ENCODE results near the gene DEGS2. TPM values are rescaled to one million over a fixed set of nuclear protein-coding genes. Genes with fewer than 3 reads are reported as not detected.

Gene DEGS2
- total RNA-seq, 1 experiment from 2014 or later, result not detected

DNA sequence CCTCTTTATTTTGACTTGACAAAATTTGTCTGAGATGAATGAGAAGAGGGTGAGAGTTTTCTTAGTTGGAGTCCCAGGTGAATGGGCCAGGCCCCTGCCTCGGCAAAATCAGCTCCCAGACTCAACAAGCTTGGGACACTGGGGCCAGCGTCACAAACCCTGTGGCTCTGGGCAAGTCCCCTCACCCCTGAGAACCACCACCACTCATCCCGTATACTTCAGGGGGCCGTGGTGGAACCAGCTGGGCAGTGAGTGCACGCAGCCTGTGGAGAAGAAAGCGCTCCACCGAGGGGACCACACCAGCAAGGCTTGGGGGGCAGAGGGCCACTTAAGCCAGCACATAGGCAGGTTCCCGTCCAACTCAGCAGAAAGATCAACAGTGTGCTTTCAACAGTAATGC, 40.2 kb downstream of the DEGS2 start:
- intact Hi-C loops (cut with micrococcal nuclease; ENCODE audit: unreplicated experiment), result no loop called here
- CTCF ChIA-PET, result no interaction called here
- Histone ChIP-seq H3K27ac (ENCODE audit: low read depth, low read length, poor library complexity, severe bottlenecking) (no peak overlapping the region), H3K4me3 (ENCODE audit: low read depth, low read length, poor library complexity, severe bottlenecking) (no peak overlapping the region), H3K4me1 (ENCODE audit: insufficient read depth, low read length, poor library complexity, severe bottlenecking) (no peaks in the 10 kb centered on the region), H3K9me3 (ENCODE audit: low read depth, low read length, poor library complexity, severe bottlenecking) (no peaks in the 10 kb centered on the region), H3K36me3 (ENCODE audit: insufficient read depth, low read length, poor library complexity, severe bottlenecking) (no peaks in the 10 kb centered on the region), H3K27me3 (replicated peaks; ENCODE audit: insufficient read depth, low read depth, low read length, poor library complexity) (no peaks in the 10 kb centered on the region)
- POLR2A ChIA-PET (ENCODE audit: low non-redundant PET), result no interaction called here
- DNase-seq (ENCODE audit: low spot score), result no peak
- no TSS peak for BruUV-seq (replicated peaks)
- no peak for TF ChIP-seq EZH2 (IDR thresholded peaks at IDR 0.05; ENCODE audit: borderline replicate concordance, low read depth, low read length, poor library complexity, severe bottlenecking)
- no peak for TF ChIP-seq CTCF (conservative IDR thresholded peaks at IDR 0.05; ENCODE audit: low read depth, low read length)

- CTCF ChIA-PET, result no interaction called here
Observed at GRCh38 chr14:100118396-100119011, 40.9 kb downstream of the DEGS2 start.

DNA sequence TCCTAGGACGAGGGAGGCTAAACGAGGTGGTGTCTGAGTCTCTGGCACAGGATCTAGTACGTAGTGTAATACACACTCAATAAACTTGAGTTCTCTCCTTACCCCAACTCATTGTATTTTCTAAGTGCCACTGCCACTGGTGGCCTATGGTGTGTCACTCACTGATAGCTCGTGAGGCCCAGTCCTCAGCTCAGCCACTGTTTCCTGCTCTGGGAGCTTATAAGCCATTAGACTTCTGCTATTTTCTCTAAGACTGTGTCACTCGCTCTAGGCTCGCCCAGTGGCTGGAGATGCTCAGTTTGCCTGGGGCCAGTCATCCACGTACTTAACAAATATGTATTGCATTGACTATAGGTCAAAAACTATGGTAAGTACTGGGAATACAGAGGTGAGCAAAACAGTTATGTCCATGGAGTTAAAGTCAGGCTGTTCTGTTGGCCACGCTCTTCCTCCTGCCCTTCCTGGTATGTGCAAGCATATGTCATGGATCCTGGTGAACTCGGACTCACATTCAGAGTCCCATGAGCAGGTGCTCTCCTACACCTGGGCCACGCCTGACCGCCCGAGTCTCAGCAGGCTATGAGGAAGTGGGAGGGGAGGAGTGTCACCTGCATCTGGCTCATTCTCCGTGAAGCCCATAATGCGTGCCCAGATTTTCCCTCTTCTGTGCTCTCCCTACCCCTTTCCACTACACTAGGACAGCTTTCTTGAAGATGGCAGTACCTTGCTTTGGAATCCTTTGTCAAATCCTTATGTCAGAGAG, 41.6 kb downstream of the DEGS2 start:
- Histone ChIP-seq H3K36me3 (ENCODE audit: insufficient read depth, low read length, poor library complexity, severe bottlenecking) (no peaks in the 10 kb centered on the region), H3K4me3 (ENCODE audit: low read depth, low read length, poor library complexity, severe bottlenecking) (no peak overlapping the region), H3K9me3 (ENCODE audit: low read depth, low read length, poor library complexity, severe bottlenecking) (no peaks in the 10 kb centered on the region), H3K4me1 (ENCODE audit: insufficient read depth, low read length, poor library complexity, severe bottlenecking) (no peaks in the 10 kb centered on the region), H3K27ac (ENCODE audit: low read depth, low read length, poor library complexity, severe bottlenecking) (no peak overlapping the region), H3K27me3 (replicated peaks; ENCODE audit: insufficient read depth, low read depth, low read length, poor library complexity) (no peaks in the 10 kb centered on the region)
- ChIA-PET CTCF (no interaction called here), POLR2A (ENCODE audit: low non-redundant PET) (interaction anchor here (0.5 kb wide), 1 partner anchor 121 kb away, joined by 9 read pairs; the partner anchor contains the start of gene YY1)
- TF ChIP-seq CTCF (conservative IDR thresholded peaks at IDR 0.05; ENCODE audit: low read depth, low read length), result no peak
- no peak for TF ChIP-seq EZH2 (IDR thresholded peaks at IDR 0.05; ENCODE audit: borderline replicate concordance, low read depth, low read length, poor library complexity, severe bottlenecking)
- no peak for DNase-seq (ENCODE audit: low spot score)
- BruUV-seq (replicated peaks), result no TSS peak
- intact Hi-C loops (cut with micrococcal nuclease; ENCODE audit: unreplicated experiment), result no loop called here

More at GRCh38 chr14:100118396-100119011, 40.9 kb downstream of the DEGS2 start:
- no peaks in the 10 kb centered on the region for H3K36me3 ChIP-seq (ENCODE audit: insufficient read depth, low read length, poor library complexity, severe bottlenecking)
- BruUV-seq (replicated peaks), result no TSS peak
- no peak overlapping the region for H3K4me3 ChIP-seq (ENCODE audit: low read depth, low read length, poor library complexity, severe bottlenecking)
- TF ChIP-seq EZH2 (IDR thresholded peaks at IDR 0.05; ENCODE audit: borderline replicate concordance, low read depth, low read length, poor library complexity, severe bottlenecking) (no peak), CTCF (conservative IDR thresholded peaks at IDR 0.05; ENCODE audit: low read depth, low read length) (no peak)
- H3K27me3 ChIP-seq (replicated peaks; ENCODE audit: insufficient read depth, low read depth, low read length, poor library complexity), result no peaks in the 10 kb centered on the region
- intact Hi-C loops (cut with micrococcal nuclease; ENCODE audit: unreplicated experiment), result no loop called here
- no peak for DNase-seq (ENCODE audit: low spot score)
- no peaks in the 10 kb centered on the region for H3K4me1 ChIP-seq (ENCODE audit: insufficient read depth, low read length, poor library complexity, severe bottlenecking)
- H3K27ac ChIP-seq (ENCODE audit: low read depth, low read length, poor library complexity, severe bottlenecking), result no peak overlapping the region
- POLR2A ChIA-PET (ENCODE audit: low non-redundant PET), result no interaction called here
- H3K9me3 ChIP-seq (ENCODE audit: low read depth, low read length, poor library complexity, severe bottlenecking), result no peaks in the 10 kb centered on the region

Data from A673 (cell line).